Activated CD4-positive, alpha-beta T cell treated with anti-CD3 and anti-CD28 coated beads, Interleukin-2, amount 10 ng/mL, durations not matched to agents 24 days and 14 days (primary cell): Measurements from ENCODE around the gene APOL2. TPM values are rescaled to one million over a fixed set of nuclear protein-coding genes. Genes with fewer than 3 reads are reported as not detected.
A peak's percentile ranks its signal among the peaks of the same experiment; 100 is the strongest.
"Not testable (repeated sequence)": the region's sequence is repeated elsewhere in the genome, so short reads cannot be mapped to it uniquely, and the experiment has no call there.

Experiments used
- DNase-seq: peaks from one replicate; pipeline ENCODE4 v3.0.0; 2022
- H3K27ac Mint-ChIP-seq: one replicate; pipeline ENCODE4 v1.8.0; 2022; ENCODE audit warnings: mild to moderate bottlenecking, mixed read lengths
- H3K27me3 Mint-ChIP-seq: one replicate; pipeline ENCODE4 v1.8.0; 2022; ENCODE audit warnings: mixed read lengths
- H3K36me3 Mint-ChIP-seq: one replicate; pipeline ENCODE4 v1.8.0; 2022; ENCODE audit warnings: low read depth, mild to moderate bottlenecking, mixed read lengths
- H3K4me1 Mint-ChIP-seq: one replicate; pipeline ENCODE4 v1.8.0; 2021; ENCODE audit warnings: mixed read lengths
- H3K4me3 Mint-ChIP-seq: one replicate; pipeline ENCODE4 v1.8.0; 2022; ENCODE audit warnings: mild to moderate bottlenecking, moderate library complexity, mixed read lengths
- H3K9me3 Mint-ChIP-seq: one replicate; pipeline ENCODE4 v1.8.0; 2021; ENCODE audit warnings: mixed read lengths
- intact Hi-C: fragments of 100-400 bp; cut with micrococcal nuclease; formaldehyde crosslinking; loops from one replicate; pipeline ENCODE4 v1.15.1; 2023
- total RNA-seq: library from RNA; stranded (reverse); gene quantifications from 2 replicates; pipeline ENCODE4 v1.2.3, GENCODE V29; 2022

The APOL2 gene
- total RNA-seq, 1 donor from 2014 or later = 58.6 TPM

GRCh38 chr22:36201025-36201424, 38.3 kb downstream of the APOL2 start:
- H3K27ac Mint-ChIP-seq, DNase-seq, H3K36me3 Mint-ChIP-seq, H3K9me3 Mint-ChIP-seq, intact Hi-C loops, H3K27me3 Mint-ChIP-seq, H3K4me3 Mint-ChIP-seq: not testable (repeated sequence)
- H3K4me1 Mint-ChIP-seq = peaks cover 23% of the 10 kb centered on the region

- no peaks in the 10 kb centered on the region for H3K36me3 Mint-ChIP-seq
- no peak overlapping the region for H3K4me3 Mint-ChIP-seq
- peaks cover 22% of the 10 kb centered on the region for H3K4me1 Mint-ChIP-seq
- no peaks in the 10 kb centered on the region for H3K9me3 Mint-ChIP-seq
- intact Hi-C loops = no loop called here
- H3K27ac Mint-ChIP-seq = no peak overlapping the region
- DNase-seq = no peak
- H3K27me3 Mint-ChIP-seq = peaks cover 7% of the 10 kb centered on the region
Observed at GRCh38 chr22:36199001-36199551, 40.3 kb downstream of the APOL2 start.

- Mint-ChIP-seq H3K27me3 (peaks cover 7% of the 10 kb centered on the region), H3K27ac (peak overlapping the region; percentile 41), H3K4me3 (no peak overlapping the region), H3K4me1 (peaks cover 22% of the 10 kb centered on the region), H3K36me3 (no peaks in the 10 kb centered on the region), H3K9me3 (no peaks in the 10 kb centered on the region)
- no peak for DNase-seq
- intact Hi-C loops = no loop called here
Observed at GRCh38 chr22:36198536-36198935, 40.8 kb downstream of the APOL2 start.

- intact Hi-C loops = no loop called here
- H3K4me3 Mint-ChIP-seq = peak overlapping the region; percentile 7
- H3K36me3 Mint-ChIP-seq = no peaks in the 10 kb centered on the region
- no peak for DNase-seq
- H3K27ac Mint-ChIP-seq = peak overlapping the region; percentile 43
- H3K4me1 Mint-ChIP-seq = peaks cover 22% of the 10 kb centered on the region
- no peaks in the 10 kb centered on the region for H3K9me3 Mint-ChIP-seq
- H3K27me3 Mint-ChIP-seq = peaks cover 7% of the 10 kb centered on the region
Observed at GRCh38 chr22:36197514-36198146, 41.7 kb downstream of the APOL2 start.

GRCh38 chr22:36197065-36197440, 42.3 kb downstream of the APOL2 start:
- Mint-ChIP-seq H3K27ac (peak overlapping the region; percentile 9), H3K36me3 (no peaks in the 10 kb centered on the region), H3K4me3 (no peak overlapping the region), H3K4me1 (peaks cover 22% of the 10 kb centered on the region), H3K9me3 (no peaks in the 10 kb centered on the region), H3K27me3 (peaks cover 8% of the 10 kb centered on the region)
- DNase-seq = no peak
- intact Hi-C loops = no loop called here

GRCh38 chr22:36196254-36197064, 42.9 kb downstream of the APOL2 start:
- Mint-ChIP-seq H3K27ac (no peak overlapping the region), H3K4me3 (no peak overlapping the region), H3K27me3 (peaks cover 7% of the 10 kb centered on the region), H3K36me3 (no peaks in the 10 kb centered on the region), H3K9me3 (no peaks in the 10 kb centered on the region), H3K4me1 (peaks cover 21% of the 10 kb centered on the region)
- intact Hi-C loops = no loop called here
- no peak for DNase-seq

GRCh38 chr22:36194971-36195370, 44.4 kb downstream of the APOL2 start:
- peaks cover 21% of the 10 kb centered on the region for H3K4me1 Mint-ChIP-seq
- H3K4me3 Mint-ChIP-seq = no peak overlapping the region
- H3K27me3 Mint-ChIP-seq = peaks cover 11% of the 10 kb centered on the region
- H3K27ac Mint-ChIP-seq = no peak overlapping the region
- intact Hi-C loops = loop anchor here (2.0 kb wide), 1 partner anchor 82 kb away; no protein-coding TSS in a partner anchor
- peak; percentile 83 for DNase-seq
- H3K36me3 Mint-ChIP-seq = no peaks in the 10 kb centered on the region
- no peaks in the 10 kb centered on the region for H3K9me3 Mint-ChIP-seq

GRCh38 chr22:36194385-36194784, 44.9 kb downstream of the APOL2 start:
- no peak overlapping the region for H3K27ac Mint-ChIP-seq
- peaks cover 15% of the 10 kb centered on the region for H3K27me3 Mint-ChIP-seq
- H3K4me3 Mint-ChIP-seq = no peak overlapping the region
- H3K4me1 Mint-ChIP-seq = peaks cover 21% of the 10 kb centered on the region
- no peak for DNase-seq
- no peaks in the 10 kb centered on the region for H3K36me3 Mint-ChIP-seq
- no peaks in the 10 kb centered on the region for H3K9me3 Mint-ChIP-seq
- intact Hi-C loops = loop anchor here (2.0 kb wide), 1 partner anchor 82 kb away; no protein-coding TSS in a partner anchor

- peaks cover 15% of the 10 kb centered on the region for H3K27me3 Mint-ChIP-seq
- no peaks in the 10 kb centered on the region for H3K9me3 Mint-ChIP-seq
- H3K4me1 Mint-ChIP-seq = peaks cover 21% of the 10 kb centered on the region
- no peak for DNase-seq
- H3K4me3 Mint-ChIP-seq = no peak overlapping the region
- H3K36me3 Mint-ChIP-seq = no peaks in the 10 kb centered on the region
- intact Hi-C loops = no loop called here
- H3K27ac Mint-ChIP-seq = no peak overlapping the region
Observed at GRCh38 chr22:36193577-36193976, 45.8 kb downstream of the APOL2 start.

- DNase-seq = no peak
- intact Hi-C loops = no loop called here
- Mint-ChIP-seq H3K36me3 (no peaks in the 10 kb centered on the region), H3K9me3 (no peaks in the 10 kb centered on the region), H3K4me1 (peaks cover 17% of the 10 kb centered on the region), H3K27ac (no peak overlapping the region), H3K27me3 (peaks cover 15% of the 10 kb centered on the region), H3K4me3 (no peak overlapping the region)
Observed at GRCh38 chr22:36193171-36193570, 46.2 kb downstream of the APOL2 start.

GRCh38 chr22:36192542-36192941, 46.8 kb downstream of the APOL2 start:
- Mint-ChIP-seq H3K27ac (no peak overlapping the region), H3K36me3 (no peaks in the 10 kb centered on the region)

GRCh38 chr22:36191106-36191836, 48.1 kb downstream of the APOL2 start:
- no peak for DNase-seq
- Mint-ChIP-seq H3K4me3 (no peak overlapping the region), H3K4me1 (peaks cover 2% of the 10 kb centered on the region), H3K27me3 (peaks cover 15% of the 10 kb centered on the region), H3K9me3 (no peaks in the 10 kb centered on the region), H3K27ac (no peak overlapping the region), H3K36me3 (no peaks in the 10 kb centered on the region)
- intact Hi-C loops = no loop called here

More at GRCh38 chr22:36192542-36192941, 46.8 kb downstream of the APOL2 start:
- no peaks in the 10 kb centered on the region for H3K9me3 Mint-ChIP-seq
- DNase-seq = no peak
- H3K4me1 Mint-ChIP-seq = peaks cover 10% of the 10 kb centered on the region
- intact Hi-C loops = no loop called here
- peaks cover 15% of the 10 kb centered on the region for H3K27me3 Mint-ChIP-seq
- H3K4me3 Mint-ChIP-seq = no peak overlapping the region

- not testable (repeated sequence) for DNase-seq
Observed at GRCh38 chr22:36187862-36188261, 51.5 kb downstream of the APOL2 start.

More at GRCh38 chr22:36187862-36188261, 51.5 kb downstream of the APOL2 start:
- H3K4me3 Mint-ChIP-seq, H3K9me3 Mint-ChIP-seq, intact Hi-C loops, H3K27ac Mint-ChIP-seq, H3K4me1 Mint-ChIP-seq, H3K36me3 Mint-ChIP-seq: not testable (repeated sequence)
- peaks cover 16% of the 10 kb centered on the region for H3K27me3 Mint-ChIP-seq
